ENCODE measurements around the gene FUZ.

Gene FUZ

DNA sequence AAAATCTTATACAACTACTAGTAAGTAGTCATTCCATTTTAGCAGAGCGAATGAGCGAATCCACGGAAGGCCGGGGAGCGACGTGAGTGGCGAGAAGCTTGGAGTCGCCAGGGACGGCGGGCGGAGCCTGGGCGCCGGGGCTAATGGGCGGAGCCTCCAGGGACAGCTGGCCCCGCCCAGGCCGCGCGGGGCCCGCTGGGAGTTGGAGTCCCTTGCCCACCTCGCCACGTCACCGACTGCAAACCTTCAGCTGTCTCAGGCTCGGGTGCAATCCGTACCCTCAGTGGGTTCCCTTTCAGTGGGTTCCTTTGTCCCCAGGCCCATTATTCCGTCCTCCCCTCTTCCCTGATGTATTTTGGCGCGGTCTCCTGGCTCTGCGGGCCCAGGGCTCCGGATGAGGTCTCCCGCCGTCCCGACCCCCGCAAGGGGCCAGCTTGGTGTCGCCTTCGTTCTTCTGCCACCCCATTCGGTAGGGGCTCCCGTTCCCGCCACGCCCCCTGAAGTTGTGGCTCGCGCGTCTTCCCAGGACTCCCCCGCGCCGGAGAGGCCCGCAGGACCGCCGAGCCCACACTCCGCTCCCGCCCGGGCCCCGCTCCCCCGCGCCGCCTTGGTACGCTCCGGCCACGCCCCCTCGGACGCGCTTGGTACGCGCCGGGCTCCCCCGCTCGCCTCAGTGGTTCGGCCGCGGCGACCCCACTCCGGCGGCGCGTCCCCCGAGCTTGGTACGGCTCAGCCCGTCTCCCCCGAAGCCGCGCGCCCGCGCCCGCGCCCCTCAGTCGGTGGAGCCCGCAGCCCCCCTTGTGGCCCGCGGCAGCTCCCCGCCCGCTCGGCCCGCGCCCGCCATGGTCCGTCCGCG, 37.6 kb upstream of the FUZ start, which contains the start of gene PTOV1:
Gene PTOV1 (plus strand): TSS at position 673 of the 856 bp plus-strand sequence.
- peak; percentile 87 for DNase-seq (ENCODE audit: low read depth)

DNA sequence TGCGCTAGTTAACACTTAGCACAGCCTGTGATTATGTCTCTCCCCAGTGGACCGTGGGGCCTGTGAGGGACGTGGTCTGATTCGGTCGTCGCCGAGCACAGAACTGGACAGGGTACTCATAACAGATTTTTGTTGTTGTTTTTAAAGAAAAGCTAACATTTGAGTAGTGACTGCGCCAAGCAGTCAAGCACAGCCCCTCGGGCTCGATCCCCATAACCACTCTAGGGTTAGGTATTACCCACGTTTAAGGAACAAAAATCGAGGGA, 37.1 kb upstream of the FUZ start:
- DNase-seq (ENCODE audit: low read depth): no peak

DNA sequence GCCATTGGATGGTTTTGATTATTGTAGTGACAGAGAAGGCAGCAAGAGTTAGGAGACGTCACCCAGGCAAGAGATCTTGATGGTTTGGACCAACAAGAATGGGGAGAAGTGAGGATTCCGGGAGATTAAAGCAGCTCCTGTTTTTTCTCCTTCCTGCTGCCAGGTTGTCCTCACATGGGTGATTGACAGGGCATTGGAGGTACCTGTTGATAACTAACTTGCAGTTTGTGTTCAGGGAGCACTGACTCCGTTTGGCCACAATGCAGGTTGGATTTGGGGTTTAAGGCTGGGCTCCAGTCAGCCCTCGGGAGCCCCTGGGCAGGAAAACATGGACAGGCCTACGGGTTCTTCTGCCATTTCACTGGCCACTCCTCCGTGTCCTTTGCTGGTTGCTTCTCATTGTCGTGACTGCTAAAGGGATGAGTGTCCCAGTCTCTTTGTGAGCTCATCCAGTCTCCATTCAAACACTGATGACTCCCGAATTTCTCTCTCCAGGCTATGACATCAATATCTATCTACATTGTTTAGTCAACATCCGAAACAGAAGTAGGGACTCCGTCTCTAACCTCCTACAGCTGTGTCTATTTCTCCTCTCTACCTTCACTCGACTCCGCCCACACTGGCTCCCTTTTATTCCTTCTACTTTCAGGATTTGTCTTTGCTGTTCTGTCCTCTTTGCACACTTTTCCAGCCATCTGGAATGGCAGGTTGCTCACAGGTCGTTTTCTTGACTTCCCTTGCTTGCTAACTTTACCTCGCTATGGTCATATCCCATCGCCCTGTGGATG, 36.5 kb upstream of the FUZ start:
- DNase-seq (ENCODE audit: low read depth): no peak

DNA sequence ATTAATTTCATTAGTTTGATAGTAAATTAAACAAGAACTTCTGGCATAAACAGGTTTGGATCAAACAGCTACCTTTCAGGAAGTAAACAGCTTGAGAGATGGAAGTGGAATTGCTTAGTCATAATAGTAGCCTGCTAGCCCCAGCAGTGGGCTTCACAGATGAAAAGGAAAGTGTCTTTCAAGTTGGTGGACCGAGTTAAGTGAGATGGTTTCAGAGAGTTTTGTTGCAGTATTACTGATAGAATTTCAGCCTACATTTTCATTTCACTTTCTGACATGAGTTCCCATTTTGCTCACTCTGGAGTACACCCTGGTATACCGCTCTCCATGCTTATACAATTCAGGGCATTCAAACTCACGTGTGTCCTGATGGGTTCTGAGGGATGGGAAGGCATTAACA, 35.8 kb upstream of the FUZ start:
- no peak for DNase-seq (ENCODE audit: low read depth)

DNA sequence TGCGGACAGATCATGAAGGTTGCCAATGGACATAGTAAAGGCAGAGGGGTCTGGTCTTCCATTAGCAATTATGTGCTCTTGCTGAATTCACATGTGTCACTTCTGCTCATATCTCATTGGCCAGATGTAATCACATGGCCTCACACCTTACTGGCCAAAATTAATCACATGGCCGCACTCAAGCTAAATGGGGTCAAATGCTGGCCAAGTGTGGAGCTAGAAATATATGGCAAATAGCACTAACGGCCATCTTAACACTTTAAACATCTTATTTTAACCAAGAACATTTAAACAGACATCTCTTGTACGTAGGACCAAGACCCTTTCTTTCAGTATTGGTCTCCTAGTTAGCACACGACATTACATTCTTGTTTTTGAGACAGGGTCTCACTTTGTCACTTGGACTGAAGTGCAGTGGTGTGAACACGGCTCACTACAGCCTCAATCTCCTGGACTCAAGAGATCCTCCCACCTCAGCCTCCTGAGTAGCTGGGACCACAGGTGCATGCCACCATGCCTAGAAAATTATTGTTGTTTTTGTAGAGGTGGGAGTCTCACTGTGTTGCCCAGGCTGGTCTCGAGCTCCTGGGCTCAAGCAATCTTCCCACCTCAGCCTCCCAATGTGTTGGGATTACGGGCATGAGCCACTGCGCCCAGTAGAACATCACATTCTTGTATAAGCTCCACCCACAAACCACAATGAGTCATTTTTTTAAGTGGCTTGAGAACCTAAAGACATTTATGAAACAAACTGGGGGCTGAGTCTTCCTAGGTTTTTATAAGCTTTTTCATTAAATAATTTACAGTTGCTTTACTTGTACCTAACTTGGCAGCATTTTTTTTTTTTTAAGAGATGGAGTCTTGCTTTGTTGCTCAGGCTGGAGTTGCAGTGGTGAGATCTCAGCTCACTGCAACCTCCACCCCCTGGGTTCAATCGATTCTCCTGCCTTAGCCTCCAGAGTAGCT, 34.9 kb upstream of the FUZ start:
- no peak for DNase-seq (ENCODE audit: low read depth)

DNA sequence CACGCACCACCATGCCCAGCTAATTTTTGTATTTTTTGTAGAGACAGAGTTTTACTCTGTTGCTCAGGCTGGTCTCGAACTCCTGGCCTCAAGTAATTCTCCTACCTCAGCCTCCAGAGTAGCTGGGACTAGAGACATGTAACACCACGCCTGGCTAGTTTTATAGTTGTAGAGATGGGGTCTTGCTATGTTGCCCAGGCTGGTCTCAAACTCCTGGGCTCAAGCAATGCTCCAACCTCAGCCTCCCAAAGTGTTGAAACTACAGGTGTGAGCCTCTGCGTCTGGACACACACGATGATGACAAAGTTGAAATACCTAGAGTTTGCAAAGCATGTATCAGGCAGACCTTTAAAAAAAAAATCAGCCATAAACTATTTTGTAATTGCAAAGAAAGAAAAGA, 33.3 kb upstream of the FUZ start:
- no peak for DNase-seq (ENCODE audit: low read depth)

DNA sequence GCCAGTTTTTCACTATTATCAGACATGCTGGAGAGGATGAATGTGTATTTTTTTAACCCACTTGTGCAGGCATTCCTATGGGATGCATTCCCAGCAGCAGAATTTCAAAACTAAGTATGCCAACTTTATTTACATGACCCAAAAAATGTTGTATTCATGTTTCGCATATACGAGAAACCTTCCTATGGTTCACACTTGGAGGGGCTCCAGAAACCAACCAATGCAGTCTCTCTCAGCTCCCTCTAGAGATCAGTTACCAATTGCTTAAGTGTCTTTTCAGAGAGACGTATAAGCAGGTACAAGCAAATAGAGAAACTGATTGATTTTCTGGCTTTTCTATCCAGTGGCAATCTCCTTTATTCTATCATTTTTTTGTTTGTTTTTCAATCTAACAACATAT, 32.3 kb upstream of the FUZ start:
- DNase-seq (ENCODE audit: low read depth): no peak

DNA sequence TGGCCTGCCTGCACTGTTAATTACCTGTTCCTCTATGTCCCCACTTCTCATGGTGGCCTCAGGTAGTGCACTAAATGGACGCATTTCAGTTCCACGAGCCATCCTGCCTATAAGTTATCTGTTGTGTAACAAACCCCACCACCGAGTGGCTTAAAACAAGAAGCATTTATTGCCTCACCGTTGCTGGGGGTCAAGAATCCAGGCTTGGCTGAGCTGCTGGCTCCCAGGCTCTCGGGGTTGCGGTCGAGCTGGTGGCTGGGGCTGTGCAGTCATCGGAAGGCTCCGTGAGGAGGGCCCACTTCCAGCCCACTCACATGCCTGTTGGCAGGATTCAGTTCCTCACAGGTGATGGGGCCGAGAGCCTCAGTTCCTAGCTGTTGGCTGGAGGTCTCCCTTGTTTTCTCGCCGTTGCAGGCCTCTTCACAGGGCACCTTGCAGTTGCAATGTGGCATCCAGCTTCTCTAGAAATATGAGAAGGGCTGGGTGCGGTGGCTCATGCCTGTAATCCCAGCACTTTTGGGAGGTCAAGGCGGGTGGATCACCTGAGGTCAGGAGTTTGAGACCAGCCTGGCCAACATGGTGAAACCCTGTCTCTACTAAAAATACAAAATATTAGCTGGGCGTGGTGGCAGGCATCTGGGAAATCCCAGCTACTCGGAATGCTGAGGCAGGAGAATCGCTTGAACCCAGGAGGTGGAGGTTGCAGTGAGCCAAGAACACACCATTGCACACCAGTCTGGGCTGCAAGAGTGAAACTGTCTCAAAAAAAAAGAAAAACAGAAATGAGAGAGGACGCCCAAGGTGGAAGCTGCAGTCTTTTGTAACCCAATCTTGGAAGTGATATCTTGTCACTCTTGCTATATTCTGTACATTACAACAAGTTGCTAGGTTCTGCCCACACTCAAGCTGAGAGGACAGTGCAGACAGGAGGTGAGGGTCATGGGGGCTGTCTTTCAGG, 31.3 kb upstream of the FUZ start:
- no peak for DNase-seq (ENCODE audit: low read depth)

DNA sequence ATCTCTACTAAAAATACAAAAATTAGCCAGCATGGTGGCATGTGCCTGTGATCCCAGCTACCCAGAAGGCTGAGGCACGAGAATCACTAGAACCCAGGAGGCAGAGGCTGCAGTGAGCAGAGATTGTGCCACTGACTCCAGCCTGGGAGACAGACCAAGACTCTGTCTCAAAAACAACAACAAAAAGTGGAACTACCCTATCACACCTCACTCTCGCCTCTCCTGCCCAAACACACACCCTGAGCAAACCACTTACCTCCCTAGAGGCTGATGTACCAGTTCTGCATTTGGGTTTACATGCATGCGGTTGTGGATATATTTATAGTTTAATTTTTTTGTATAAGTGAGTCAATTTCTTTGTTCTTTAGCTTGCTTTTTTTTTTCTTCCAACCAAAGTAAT, 30.2 kb upstream of the FUZ start:
- DNase-seq (ENCODE audit: low read depth): no peak

DNA sequence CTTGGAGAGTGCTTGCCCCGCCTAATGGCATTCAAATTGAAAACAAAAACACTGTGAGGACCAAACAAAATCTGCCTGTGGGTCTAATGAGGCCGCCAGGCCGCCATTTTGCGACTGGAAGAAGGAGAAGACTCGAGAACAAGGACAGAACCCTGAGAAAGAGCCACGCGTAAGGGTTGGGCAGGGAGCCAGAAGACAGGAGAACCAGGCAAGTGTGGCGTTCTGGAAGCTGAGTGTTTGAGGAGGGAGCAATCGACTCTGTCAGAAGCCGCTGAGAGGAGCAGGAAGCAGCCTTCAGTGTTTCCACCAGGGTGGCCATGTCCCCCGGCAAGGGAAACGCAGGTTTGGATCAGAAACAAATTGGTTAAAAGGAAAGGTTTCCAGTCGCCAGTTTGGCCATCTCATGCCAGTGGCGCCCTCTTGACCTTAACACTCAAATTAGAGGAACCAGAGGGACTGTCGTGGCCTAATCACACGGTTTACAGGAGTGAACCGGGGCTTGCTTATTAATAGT, 27.7 kb upstream of the FUZ start:
- no peak for DNase-seq (ENCODE audit: low read depth)

DNA sequence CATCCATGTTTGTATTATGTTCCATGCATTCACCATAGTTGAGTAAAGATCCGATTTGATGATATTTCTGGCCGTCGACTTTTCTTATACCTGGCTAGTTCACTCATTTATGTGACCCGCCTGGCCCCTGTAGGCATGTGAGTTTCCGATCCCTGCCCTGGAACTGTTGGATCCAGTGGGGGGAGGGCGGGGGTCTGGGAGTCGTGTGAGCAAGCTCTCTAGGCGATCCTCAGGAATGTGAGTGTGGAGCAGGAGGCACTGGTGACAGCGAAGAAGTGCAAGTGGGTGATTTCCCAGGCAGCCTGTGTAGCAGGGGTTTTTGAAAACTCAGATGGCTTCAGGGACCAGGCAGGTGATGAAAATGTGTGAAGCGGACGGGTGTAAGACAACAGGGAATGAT, 27.2 kb upstream of the FUZ start:
- DNase-seq (ENCODE audit: low read depth): no peak

DNA sequence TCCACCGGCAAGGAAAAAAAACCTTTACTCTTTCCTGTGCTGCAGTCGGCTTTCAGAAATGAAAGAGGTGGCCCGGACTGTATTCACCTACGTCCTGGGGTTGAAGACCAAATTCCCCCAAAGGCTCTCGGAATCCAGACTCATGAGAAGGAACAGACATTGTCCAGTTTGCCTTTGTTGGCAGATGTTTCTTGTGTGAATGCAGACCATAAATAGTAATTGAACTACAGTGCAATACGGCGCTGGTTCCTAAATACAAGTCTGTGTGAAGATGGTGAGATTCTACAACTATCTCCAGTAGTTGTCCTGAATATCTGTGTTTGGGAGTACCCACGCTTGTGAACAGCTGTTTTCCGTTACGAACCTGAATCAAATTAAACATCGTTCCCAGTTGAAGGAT, 26.6 kb upstream of the FUZ start:
- no peak for DNase-seq (ENCODE audit: low read depth)

DNA sequence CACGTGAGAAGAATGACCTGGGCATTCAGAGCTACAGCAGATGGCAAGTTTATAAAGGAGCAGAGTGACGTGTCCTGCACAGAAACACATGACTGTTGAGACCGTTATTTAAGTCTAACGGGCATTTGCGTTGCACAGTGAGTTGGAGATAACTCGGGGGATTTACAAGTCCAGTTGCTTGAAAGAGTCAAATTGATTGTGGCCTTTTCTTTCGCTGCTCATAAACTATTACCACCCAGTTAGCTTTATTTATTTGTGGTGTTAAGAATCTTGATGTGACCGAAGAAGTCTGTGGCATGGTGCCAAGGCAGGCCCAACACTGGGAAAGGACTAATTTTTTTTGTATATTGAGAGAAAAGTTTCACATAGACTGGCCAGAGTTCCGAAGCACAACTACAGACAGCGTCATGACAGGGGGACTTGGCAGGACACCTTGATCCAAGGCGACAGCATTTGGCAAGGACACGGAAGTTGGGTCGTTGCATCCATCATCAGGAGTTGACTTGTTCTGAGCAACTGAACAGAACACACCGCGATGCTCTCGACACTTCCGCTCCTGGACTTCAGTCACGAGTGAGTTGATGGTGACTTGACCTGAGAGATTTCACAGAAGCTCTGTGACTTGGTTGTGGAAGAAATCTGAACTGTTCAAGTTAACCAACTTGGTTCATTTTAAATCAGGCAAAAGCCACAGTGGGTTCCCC, 25.9 kb upstream of the FUZ start:
- no peak for DNase-seq (ENCODE audit: low read depth)

DNA sequence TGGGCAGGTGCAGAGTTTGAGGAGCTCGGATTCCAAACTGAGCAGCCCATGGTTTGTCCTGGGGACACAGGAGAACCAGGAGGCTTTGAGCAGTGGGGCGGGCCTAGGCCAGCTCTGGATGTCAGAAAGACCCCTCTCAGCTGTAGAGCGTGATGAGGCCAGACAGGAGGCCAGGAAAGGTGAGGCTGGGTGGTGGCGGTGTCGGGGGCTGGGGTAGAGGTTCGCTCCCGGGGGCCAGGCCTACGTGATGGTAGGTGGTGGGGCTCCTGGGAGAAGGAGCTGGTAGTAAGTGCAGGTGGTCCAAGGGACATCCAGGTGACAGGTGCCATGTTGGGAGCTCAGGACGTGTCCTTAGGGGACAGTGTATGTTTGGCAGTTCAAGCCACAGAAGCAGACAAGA, 24.3 kb upstream of the FUZ start:
- no peak for DNase-seq (ENCODE audit: low read depth)

DNA sequence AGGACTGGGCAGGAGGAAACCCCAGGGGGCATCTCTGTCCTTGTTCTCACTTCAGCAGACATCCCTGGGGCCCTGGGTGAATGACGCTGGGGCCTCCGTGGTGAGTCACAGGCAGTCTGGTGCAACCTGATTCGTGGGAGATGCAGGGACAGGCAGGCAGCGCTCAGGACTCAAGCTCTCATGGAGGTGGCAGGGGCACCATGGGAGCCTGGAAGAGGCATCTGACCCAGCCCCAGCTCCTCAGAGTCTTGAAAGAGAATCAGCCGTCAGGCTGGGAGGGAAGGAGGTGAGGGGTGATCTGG, 23.9 kb upstream of the FUZ start:
- no peak for DNase-seq (ENCODE audit: low read depth)

DNA sequence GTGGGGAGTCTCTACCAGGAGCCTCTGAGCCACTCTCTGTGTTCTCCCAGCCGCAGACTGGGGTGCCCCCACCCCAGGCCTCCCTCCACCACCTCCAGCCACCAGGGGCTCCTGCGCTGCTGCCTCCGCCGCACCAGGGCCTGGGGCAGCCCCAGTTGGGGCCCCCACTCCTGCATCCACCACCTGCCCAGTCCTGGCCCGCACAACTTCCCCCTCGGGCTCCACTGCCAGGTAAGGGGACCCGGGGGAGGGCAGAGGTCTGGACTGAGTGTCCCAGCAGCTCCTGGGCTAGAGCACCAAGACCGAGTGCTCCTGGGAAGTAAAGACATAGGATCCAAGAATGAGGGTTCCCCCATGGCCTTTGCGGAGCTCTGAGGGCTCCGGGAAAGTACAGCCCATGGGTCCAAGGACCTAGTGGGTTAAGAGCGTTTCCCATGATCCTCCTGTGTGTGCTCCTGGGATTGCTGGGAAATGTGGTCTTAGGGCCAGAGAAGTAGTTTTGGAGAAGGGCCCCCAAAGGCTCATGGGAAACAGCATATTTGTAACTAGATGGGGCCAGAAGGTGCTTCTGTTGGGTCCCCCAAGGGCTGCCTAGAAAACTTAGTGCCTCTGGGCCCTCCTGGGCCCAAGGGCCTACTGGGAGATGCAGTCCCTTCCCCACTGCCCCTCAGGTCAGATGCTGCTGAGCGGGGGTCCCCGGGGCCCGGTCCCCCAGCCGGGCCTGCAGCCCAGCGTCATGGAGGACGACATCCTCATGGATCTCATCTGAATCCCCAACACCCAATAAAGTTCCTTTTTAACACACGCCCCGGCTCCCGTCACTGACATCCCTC, 23.3 kb upstream of the FUZ start:
- no peak for DNase-seq (ENCODE audit: low read depth)

DNA sequence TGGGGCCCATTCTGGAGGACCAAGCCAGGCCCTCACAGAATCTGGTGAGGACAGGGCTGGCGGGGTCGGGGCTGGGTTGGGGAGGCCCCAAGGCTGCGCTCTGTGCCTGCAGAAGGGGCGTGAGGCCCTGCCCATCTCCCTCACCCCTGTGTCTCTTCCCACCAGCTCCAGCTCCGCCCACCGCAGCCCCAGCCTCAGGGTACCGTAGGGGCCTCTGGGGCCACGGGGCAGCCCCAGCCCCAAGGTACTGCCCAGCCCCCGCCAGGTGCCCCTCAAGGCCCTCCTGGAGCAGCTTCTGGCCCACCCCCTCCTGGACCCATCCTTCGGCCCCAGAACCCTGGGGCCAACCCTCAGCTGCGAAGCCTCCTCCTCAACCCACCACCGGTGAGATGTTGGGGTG, 22.5 kb upstream of the FUZ start:
- DNase-seq (ENCODE audit: low read depth): no peak

DNA sequence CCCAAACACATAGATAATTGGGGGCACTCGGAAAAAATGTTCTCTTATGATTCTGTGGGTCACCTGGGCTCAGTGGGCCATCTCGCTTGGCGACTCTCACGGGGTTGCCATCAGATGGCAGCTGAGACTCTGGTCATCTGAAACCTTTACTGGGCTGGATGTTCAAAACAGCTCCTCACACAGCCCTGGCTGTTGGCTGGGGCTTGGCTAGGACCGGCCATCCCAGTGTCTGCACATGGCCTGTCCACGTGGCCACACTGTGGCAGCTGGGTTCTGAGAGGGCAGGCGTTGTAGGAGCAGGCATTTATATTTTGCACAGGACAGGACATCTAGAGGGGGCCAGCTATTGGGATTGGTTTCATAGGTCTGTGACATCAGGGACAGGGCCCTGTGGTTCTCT, 20.5 kb upstream of the FUZ start:
- DNase-seq (ENCODE audit: low read depth): no peak

DNA sequence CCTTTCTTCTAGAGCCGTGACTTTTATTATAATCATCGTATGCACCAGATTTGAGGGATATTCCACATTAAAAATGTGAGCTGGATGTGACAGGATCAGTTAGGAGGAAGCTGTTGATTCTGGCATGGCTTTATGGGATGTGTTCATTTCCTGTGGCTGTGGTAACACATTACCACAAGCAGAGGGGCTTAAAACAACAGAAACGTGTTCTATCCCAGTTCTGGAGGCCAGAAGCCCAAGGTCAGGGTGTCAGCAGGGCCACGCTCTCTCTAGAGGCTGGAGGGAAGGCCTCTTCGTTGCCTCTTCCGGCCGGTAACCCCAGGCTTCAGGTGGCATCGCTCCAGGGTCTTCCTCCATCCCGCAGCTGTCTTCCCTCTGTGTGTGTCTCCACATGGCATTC, 19.5 kb upstream of the FUZ start:
- no peak for DNase-seq (ENCODE audit: low read depth)

DNA sequence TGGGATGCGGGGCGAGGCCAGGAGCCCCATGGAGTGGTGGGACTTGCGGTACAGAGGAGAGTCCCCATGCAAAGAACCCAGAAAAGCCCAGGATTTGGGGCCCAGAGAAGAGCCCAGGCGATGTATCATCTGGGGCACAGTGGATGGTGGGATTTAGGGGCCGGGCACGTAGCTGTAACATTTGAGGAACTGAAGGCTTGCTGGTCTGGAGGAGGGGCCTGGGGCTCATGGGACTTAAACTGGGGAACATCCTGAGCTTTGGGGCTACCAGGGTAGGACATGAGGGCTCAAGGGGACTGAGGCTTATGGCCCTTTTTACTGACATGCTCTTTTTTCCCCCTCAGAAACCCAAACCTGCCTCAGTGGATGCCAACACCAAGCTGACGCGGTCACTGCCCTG, 18.5 kb upstream of the FUZ start:
- no peak for DNase-seq (ENCODE audit: low read depth)

Measured in CMK (cell line).